Limb (tissue), 2 donors: Measurements from ENCODE around the gene COL19A1.

Experiments
- DNase-seq, 2 donors: peaks; one replicate each; pipeline ENCODE4 v3.0.0-alpha.2; 2016; ENCODE audit errors: extremely low spot score in 2 of 2

COL19A1 gene

GRCh38 chr6:70124443-70124842 lies 258.1 kb downstream of the COL19A1 start:
- no peak for DNase-seq

GRCh38 chr6:70124882-70125545 lies 258.7 kb downstream of the COL19A1 start:
- no peak for DNase-seq

DNA sequence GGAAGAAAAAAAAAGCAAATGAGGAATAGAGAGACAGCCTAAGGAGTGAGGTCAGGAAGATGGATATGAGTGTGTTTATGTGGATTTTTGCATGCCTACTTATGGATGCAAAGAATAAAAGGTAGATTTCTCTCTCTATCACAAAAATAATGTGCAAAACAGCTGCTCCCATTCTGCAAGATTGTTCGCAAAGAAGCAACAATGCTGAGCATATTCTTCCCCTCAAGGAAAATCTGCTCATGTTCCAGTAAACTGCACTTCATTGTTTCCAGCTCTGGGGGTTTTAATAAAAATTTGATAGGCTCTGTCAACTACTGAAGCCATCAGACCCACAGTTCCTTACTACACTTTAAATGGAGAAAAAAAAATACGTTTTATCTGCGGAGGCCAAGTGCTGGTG lies 259.2 kb downstream of the COL19A1 start:
- DNase-seq = no peak

- DNase-seq = no peak
Measured at GRCh38 chr6:70129341-70129740, 263.0 kb downstream of the COL19A1 start.

- DNase-seq = no peak
Measured at GRCh38 chr6:70130865-70131264, 264.5 kb downstream of the COL19A1 start.

- peak in 1 of 2 donors; percentile 49 for DNase-seq
Measured at GRCh38 chr6:70131528-70131927, 265.2 kb downstream of the COL19A1 start.

DNA sequence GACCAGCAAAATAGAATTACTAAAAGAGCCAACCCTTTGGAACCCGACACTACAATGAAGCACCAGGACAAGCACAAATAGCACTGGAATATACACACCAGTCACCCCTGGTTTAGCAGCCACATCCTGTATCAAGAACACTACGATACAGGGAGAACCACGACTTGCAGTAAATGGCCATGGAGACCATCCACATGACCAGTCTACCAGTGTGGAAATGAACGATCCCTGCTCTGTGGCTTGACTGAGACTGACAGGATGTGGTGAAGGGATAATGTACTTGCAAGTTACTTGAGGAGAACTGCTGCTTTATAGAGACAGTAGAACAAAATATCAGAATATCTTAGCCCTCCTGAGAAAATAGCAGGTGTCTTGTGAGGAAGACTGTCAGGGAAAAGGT lies 266.9 kb downstream of the COL19A1 start:
- DNase-seq = no peak

- no peak for DNase-seq
Measured at GRCh38 chr6:70134542-70134941, 268.2 kb downstream of the COL19A1 start.

- no peak for DNase-seq
Measured at GRCh38 chr6:70135219-70136160, 269.1 kb downstream of the COL19A1 start.

DNA sequence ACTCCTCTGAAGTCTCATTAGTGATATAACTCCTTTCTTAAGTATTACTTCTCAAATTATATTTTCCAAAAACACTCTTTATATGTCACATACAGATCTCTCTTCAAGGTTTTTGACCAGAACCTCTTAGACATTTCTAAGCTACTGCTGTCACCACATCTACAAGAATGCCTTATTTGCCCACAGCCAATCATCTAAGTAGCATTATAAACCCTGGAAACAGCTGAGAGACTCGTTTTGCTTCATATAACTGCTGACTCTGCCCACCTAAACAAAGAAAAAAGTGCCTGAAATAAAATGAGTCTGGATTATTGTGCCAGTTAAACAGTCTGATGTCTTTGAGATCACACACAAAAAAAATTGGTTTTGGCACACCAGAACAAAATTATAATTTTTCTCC lies 270.6 kb downstream of the COL19A1 start:
- no peak for DNase-seq

DNA sequence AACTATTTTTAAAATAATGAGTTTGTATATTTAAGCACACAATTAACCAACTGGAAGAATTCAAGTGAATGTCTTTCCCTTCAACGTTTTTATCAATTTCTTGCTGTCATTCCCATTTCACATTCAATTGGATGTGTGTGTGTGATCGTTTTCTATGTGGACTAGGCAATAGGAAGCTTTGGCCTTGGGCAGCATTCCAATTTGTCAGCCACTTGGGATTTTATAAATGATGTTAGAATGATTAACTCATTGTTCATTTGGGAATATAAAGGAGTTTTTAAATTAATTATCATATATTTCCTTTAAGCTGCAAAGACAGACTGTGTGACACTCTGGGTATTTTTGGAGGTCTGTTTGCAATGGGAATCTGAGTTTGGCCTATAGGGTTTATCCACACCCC lies 274.1 kb downstream of the COL19A1 start:
- no peak for DNase-seq

DNA sequence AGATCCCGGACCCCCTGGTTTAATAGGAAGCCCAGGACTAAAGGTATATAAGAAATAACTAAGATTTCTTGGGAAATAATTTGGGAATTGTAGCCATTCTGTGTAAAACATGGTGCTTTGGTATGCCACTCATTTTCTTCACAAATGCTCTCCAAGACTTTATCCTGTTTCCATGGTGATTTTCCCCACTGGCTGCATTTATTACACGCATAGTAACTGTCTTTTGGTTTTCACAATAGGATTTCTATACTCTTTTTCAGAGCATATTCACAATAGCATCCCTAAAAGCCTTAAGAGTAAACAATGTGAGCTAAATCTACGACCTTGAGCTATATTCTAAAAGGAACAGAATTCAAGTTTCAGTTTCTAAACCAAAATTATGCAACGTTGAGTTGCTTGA lies 275.7 kb downstream of the COL19A1 start:
- DNase-seq = no peak

GRCh38 chr6:70145178-70145577 lies 278.8 kb downstream of the COL19A1 start:
- no peak for DNase-seq

DNA sequence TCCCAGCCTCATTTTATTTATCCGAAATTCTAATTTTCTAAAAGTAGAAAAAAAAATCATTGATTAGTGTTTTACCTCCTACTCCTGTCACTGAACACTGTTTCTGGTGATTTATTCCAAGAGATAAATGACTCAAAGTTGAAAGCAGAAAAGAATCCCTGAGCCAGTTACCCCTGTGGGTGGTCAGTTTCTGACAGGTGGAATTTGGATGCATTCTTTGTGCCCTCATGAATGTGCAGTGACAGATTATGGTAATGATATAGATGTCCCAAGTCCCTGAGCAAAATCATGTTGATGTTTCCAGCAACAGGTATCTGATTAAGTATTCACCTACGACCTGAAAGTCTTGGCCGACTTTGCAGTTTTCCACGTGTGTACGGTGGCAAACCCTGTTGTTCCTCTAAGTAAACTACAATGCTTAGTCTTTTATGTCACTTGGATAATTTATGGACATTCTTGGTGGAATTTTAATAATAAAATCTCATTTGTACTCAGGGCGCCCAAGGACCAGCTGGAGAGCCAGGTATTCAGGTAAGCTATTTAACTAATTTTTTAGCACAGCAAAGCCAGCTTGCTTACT lies 282.9 kb downstream of the COL19A1 start:
- DNase-seq = no peak

DNA sequence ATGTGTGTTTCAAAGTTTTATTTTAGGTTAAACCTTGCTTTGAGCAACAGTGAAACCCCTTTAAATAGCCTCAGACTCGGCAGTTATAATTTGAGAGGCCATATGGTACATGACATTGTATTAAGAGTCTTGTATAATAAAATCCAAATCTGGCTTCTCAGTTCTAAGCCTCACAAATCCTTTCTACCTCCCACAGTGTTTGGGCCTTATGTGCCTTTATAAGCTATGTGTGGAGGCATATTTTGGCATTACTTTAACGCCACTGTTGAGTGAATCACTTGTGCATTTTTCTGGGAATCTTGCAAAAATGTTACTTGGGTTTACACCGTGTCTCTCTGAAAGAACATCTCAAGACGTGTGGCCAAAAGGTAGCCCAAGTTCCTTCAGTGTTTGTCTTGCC lies 284.2 kb downstream of the COL19A1 start:
- DNase-seq = no peak

DNA sequence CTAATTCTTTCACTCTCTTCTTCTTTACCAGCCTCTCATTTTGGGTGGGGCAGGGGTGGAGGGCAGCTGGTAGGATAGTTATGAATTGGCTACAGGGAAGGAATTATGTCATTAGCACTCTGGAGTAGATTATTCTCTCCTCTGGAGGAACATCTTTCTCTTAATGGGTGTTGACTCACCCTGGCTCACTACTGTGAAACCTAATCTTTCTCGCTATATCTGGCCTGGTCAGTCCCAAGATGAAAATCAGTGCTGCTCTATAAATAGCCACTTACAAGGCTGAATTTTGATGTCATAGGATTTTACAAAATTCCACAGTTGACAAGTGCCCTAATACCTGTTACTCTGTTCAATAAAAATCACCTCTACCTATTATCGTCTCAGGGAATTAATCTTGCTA lies 285.3 kb downstream of the COL19A1 start:
- DNase-seq = no peak

GRCh38 chr6:70152786-70153185 lies 286.4 kb downstream of the COL19A1 start:
- no peak for DNase-seq

DNA sequence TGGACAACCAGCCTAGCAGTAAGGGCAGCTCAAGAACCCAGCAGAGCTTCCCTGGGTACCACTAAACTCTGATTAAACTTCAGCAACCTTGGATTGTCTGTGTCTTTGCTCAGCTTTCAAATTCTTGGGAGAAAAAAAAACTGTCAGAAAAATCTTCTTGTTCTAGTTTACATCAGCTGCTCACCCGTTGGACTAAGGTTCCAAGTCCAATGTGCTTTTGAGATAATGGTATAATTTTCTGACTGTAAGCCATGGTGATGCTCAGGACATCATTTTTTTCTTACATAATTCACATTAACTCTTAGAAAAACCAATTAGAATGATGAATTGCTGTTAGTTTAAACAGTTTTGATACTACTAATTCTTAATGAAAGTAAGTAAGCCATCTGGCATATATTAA lies 290.7 kb downstream of the COL19A1 start:
- no peak for DNase-seq

DNA sequence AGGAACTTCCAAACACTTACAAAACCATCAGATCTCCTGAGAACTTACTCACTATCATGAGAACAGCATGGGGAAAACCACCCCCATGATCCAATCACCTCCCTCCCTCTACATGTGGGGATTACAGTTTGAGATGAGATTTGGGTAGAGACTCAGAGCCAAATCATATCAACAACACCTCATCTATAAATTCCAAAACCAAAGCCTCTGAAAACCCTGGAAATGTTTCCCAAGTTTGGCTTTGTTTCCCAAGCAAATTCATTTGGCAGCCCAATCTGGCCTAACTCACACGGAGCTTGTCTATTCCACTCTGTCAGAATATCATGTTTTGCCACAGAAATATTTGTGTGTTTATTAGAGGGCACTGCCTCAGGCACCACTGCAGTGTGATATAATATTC lies 293.9 kb downstream of the COL19A1 start:
- no peak for DNase-seq

- DNase-seq = no peak
Measured at GRCh38 chr6:70162972-70163371, 296.6 kb downstream of the COL19A1 start.

DNA sequence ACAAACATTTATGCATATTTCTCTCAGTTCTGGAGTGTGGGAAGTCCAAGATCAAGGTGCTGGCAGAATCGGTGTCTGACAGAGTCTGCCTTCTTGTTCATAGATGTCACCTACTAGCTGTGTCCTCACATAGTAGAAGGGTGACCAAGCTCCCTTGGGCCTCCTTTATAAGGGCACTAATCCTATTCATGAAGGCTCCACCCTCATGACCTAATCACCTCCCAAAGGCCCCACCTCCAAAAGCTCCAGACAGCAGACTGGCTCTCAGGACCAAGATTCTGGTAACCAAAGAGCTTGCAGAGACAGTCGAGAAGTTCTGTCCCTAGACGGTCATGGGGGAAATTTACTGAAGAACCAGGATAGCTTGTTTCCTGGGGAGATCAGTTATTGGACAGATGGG lies 297.4 kb downstream of the COL19A1 start:
- no peak for DNase-seq

- no peak for DNase-seq
Measured at GRCh38 chr6:70164556-70164955, 298.2 kb downstream of the COL19A1 start.
